GM13976 (cell line): ENCODE measurements around the gene PDXK.

ENCODE experiments used
- DNase-seq: peaks from one replicate; pipeline ENCODE4 v3.0.0; 2012; ENCODE audit warnings: low spot score
- in situ Hi-C: fragments of 300-500 bp; cut with MboI; formaldehyde crosslinking; loops from one replicate; pipeline ENCODE4 v1.12.0; 2022; ENCODE audit warnings: low sequenced_read_pairs, mixed read lengths, inconsistent platforms; ENCODE audit not compliant: unreplicated experiment
- TF ChIP-seq, protein P1 (sequence below): IDR thresholded peaks from 2 replicates; pipeline ENCODE4 v1.5.1; 2012; ENCODE audit warnings: borderline replicate concordance, mild to moderate bottlenecking; ENCODE audit not compliant: insufficient read depth; ENCODE audit errors: extremely low read depth, missing control alignments, control extremely low read depth

Gene PDXK

DNA sequence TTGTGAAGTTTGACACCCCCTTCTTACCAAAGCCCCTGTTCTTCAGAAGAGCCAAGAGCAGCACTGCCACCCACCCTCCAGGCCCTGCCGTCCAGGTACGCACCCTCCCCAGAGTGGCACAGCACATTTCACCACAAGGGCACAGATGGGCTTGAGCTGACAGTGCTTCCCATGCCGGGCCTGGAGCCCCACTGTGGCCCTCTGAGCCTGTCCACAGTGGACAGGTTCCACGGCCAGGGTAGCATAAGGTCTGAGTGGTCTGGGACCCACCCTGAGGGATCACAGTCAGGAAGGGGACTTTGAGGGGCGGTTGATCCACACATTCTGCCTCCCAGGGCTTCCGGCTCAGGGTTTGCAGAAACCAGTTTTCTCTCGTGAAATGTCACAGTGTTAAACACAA is 28.6 kb upstream of the PDXK start:
- in situ Hi-C loops: no loop called here
- TF ChIP-seq, protein P1, sequence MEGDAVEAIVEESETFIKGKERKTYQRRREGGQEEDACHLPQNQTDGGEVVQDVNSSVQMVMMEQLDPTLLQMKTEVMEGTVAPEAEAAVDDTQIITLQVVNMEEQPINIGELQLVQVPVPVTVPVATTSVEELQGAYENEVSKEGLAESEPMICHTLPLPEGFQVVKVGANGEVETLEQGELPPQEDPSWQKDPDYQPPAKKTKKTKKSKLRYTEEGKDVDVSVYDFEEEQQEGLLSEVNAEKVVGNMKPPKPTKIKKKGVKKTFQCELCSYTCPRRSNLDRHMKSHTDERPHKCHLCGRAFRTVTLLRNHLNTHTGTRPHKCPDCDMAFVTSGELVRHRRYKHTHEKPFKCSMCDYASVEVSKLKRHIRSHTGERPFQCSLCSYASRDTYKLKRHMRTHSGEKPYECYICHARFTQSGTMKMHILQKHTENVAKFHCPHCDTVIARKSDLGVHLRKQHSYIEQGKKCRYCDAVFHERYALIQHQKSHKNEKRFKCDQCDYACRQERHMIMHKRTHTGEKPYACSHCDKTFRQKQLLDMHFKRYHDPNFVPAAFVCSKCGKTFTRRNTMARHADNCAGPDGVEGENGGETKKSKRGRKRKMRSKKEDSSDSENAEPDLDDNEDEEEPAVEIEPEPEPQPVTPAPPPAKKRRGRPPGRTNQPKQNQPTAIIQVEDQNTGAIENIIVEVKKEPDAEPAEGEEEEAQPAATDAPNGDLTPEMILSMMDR: no peak

DNA sequence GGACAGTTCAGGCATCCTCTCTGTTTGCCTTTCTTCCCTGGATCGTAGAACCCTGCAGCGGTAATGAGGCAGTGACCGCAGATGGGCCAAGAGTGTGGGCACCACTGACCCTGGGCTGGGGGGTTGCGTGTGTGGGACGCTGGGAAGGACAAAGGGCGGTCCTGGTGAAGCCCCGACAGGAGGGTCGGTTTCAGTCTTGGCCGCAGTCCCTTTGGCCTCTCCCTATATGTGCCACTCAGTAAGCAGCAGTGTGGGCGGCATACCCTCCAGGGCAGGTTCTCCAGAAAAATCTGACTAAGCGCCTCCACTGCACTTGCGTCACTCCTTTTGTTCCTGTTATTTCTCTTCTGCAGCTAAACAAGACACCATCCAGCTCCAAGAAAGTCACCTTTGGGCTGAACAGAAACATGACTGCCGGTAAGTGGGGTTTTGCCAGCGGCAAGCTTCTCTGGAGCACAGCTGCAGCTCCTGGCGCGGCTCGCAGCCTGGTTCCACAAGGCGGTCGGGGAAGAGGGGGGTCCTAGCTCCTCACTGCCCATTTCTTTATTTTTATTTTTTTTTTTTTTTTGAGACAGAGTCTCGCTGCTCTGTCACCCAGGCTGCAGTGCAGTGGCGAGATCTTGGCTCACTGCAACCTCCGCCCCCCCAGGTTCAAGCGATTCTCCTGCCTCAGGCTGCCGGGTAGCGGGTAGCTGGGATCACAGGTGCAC is 27.7 kb upstream of the PDXK start:
- in situ Hi-C loops: no loop called here
- DNase-seq: no peak
- TF ChIP-seq, protein P1: no peak

More for the DNA sequence above, 28.6 kb upstream of the PDXK start:
- no peak for DNase-seq

DNA sequence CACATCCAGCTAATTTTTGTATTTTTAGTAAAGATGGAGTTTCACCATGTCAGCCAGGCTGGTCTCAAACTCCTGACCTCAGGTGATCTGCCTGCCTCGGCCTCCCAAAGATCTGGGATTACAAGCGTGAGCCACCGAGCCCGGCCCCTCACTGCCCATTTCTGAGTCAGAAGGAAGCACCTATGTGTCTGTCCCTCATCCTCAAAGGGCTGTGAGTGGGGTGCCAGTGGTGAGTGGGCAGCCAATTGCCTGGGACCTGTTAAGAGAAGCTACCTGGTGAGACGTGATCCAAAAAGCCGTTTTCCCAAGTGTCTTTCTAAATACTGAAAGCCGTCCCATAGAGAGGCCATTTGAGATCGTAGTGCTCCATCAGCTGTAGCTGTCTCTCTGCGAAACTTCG is 27.1 kb upstream of the PDXK start:
- TF ChIP-seq, protein P1: no peak
- in situ Hi-C loops: no loop called here
- DNase-seq: no peak

DNA sequence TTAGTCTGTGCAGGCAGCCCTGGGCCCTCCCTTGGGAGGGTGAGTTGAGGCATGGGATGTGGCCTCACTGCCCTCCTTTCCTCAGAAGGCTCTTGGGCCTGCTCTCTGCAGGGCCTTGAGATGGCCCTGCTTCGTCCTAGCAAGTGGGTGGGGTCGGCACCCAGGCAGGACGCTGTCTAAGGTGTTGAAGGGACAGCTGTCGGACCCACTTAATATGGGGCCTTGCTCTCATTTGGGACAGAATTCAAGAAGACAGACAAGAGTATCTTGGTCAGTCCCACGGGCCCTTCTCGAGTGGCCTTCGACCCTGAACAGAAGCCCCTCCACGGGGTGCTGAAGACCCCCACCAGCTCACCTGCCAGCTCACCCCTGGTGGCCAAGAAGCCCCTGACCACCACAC is 26.0 kb upstream of the PDXK start:
- TF ChIP-seq, protein P1: no peak
- DNase-seq: no peak
- in situ Hi-C loops: no loop called here

DNA sequence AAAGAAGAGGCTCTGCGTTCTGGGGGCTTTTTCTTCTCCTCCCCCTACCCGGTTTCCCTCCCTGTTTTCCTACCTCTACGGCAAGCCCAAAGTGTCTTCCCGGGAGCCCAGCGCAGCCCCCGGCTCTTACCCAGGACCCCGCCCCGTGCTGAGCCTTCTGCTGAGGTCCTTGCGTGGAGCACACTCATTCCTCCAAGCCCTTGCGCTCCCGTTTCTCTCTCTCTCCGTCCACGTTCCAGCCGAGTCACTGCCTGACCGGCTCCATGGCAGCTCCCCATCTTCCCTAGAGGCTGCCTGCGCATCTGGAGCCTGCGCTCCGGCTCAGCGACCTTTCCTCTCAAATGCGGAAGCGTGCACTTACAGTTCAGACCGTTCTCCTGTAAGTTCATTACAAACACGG is 24.9 kb upstream of the PDXK start:
- TF ChIP-seq, protein P1: no peak
- DNase-seq: no peak
- in situ Hi-C loops: no loop called here

DNA sequence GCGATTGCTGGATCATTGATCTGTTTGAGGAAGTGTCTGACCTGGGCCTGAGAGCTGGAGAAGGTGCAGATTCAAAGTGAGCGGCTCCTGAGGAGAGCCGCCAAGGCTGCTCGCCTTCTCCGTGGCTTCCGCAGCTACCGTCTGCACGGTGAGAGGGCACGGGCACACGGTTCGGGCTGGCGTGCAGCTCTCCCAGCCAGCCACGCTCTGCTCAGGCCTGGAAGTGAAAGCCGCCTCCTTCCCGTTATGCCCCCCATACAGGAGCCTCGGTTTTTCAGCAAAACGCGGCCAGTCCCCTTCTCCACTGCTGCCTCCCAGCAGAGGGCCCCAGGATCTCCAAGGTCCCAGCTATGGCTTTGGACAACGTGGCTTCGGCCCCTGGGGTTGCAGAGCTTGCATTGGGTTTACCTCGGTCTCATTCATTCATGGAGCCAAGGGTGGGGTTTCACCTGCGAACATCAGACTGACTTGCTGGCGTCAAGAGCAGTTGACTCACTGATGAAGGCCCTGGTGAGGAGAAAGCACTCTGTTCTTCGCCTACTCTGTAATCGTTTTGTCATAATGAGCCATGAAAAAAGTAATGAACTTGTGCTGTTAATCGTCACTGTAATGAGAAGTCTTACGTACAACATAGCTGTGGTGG is 24.4 kb upstream of the PDXK start:
- in situ Hi-C loops: no loop called here
- TF ChIP-seq, protein P1: no peak
- no peak for DNase-seq
